Endothelial cell of umbilical vein (primary cell): ENCODE data around the gene SLCO2B1. TPM values are rescaled to one million over a fixed set of nuclear protein-coding genes. Genes with fewer than 3 reads are reported as not detected.

Experiments used
- BruUV-seq: library from RNA; stranded (reverse); fragments of 400-500 nt; replicated peaks from 2 replicates; lab custom pipeline; 2021; lab: Mats Ljungman, UMichigan
- CTCF ChIA-PET: fragments of 300-600, 350-600 bp; sonication (Branson Sonifier 250); formaldehyde crosslinking; loops from one replicate; lab custom pipeline; 2021; ENCODE audit warnings: antibody characterized with exemption, inconsistent platforms; lab: Charles Lee
- POLR2A ChIA-PET: fragments of 300-600, 350-600 bp; sonication (Branson Sonifier 250); formaldehyde crosslinking; loops from one replicate; lab custom pipeline; 2021; ENCODE audit warnings: antibody characterized with exemption, inconsistent platforms; lab: Charles Lee
- DNase-seq: peaks from one replicate; pipeline ENCODE4 v3.0.0-alpha.2; 2011; ENCODE audit warnings: low read depth, low spot score
- FAIRE-seq: peaks from 2 replicates; lab custom pipeline; 2011; peaks lifted over from hg19 to GRCh38; lab: Jason Lieb, UNC
- H2AFZ ChIP-seq: 2 replicates; pipeline ENCODE4 v1.6.0; 2012; ENCODE audit warnings: low read depth, low read length, control low read depth, inconsistent platforms
- H3K27ac ChIP-seq: 2 replicates; pipeline ENCODE4 v1.5.1; 2011; ENCODE audit warnings: low read depth, mild to moderate bottlenecking, control low read depth, low read length, moderate library complexity; ENCODE audit not compliant: insufficient read depth
- H3K27me3 ChIP-seq, 2 experiments: 2 replicates each; pipeline versions ENCODE4 v1.6.0 to v1.6.1; 2011; ENCODE audit warnings: low read length in 2 of 2, mixed read lengths in 1 of 2; ENCODE audit not compliant: control insufficient read depth in 2 of 2, insufficient read depth in 2 of 2
- H3K36me3 ChIP-seq, 2 experiments: 2 replicates in 1 of 2; 3 replicates in 1 of 2; pipeline ENCODE4 v1.5.1; 2011; ENCODE audit warnings: low read length in 2 of 2, mild to moderate bottlenecking in 1 of 2, moderate library complexity in 1 of 2; ENCODE audit not compliant: control insufficient read depth in 2 of 2, insufficient read depth in 2 of 2; ENCODE audit errors: extremely low read depth in 1 of 2
- H3K4me1 ChIP-seq: 3 replicates; pipeline ENCODE4 v1.5.1; 2011; ENCODE audit warnings: mild to moderate bottlenecking, low read length; ENCODE audit not compliant: control insufficient read depth, insufficient read depth; ENCODE audit errors: extremely low read depth
- H3K4me2 ChIP-seq: 2 replicates; pipeline ENCODE4 v1.6.1; 2011; ENCODE audit warnings: low read length, control low read depth, mixed read lengths; ENCODE audit not compliant: insufficient read depth
- H3K4me3 ChIP-seq, 3 experiments: fragments of 200-600 bp in 1 of 3; sonication (generic), shearing (Covaris generic) in 1 of 3; replicated peaks in 1 of 3; 2 replicates each; pipeline ENCODE4 v1.5.1; 2011 to 2016; ENCODE audit warnings: control low read depth in 3 of 3, low read length in 3 of 3, mild to moderate bottlenecking in 2 of 3, inconsistent platforms in 1 of 3, low read depth in 1 of 3, moderate library complexity in 1 of 3; ENCODE audit not compliant: insufficient read depth in 1 of 3
- H3K79me2 ChIP-seq: 2 replicates; pipeline ENCODE4 v1.6.0; 2012; ENCODE audit warnings: low read length, inconsistent platforms; ENCODE audit not compliant: control insufficient read depth, insufficient read depth
- H3K9ac ChIP-seq: replicated peaks from 2 replicates; pipeline ENCODE3; 2011; ENCODE audit warnings: low read length, control low read depth; ENCODE audit not compliant: insufficient read depth; ENCODE audit errors: extremely low read depth
- H3K9me1 ChIP-seq: replicated peaks from 3 replicates; pipeline ENCODE4 v1.6.0; 2011; ENCODE audit warnings: mild to moderate bottlenecking, low read length; ENCODE audit not compliant: control insufficient read depth, insufficient read depth; ENCODE audit errors: extremely low read depth
- H3K9me3 ChIP-seq: replicated peaks from 2 replicates; pipeline ENCODE4 v1.5.1; 2012; ENCODE audit warnings: low read length, inconsistent platforms; ENCODE audit not compliant: control insufficient read depth, insufficient read depth
- H4K20me1 ChIP-seq: replicated peaks from 2 replicates; pipeline ENCODE3; 2011; ENCODE audit warnings: mild to moderate bottlenecking, low read length; ENCODE audit not compliant: control insufficient read depth, insufficient read depth; ENCODE audit errors: extremely low read depth
- EZH2 ChIP-seq: IDR thresholded peaks from 2 replicates; pipeline ENCODE4 v1.6.1; 2012; ENCODE audit warnings: borderline replicate concordance, low read depth, mild to moderate bottlenecking, moderate library complexity, low read length, inconsistent platforms; ENCODE audit not compliant: severe bottlenecking
- FOS ChIP-seq: IDR thresholded peaks from 2 replicates; pipeline ENCODE4 v1.6.1; 2011; ENCODE audit warnings: mild to moderate bottlenecking, low read length, moderate library complexity, borderline replicate concordance; ENCODE audit not compliant: insufficient read depth
- GATA2 ChIP-seq: IDR thresholded peaks from 2 replicates; pipeline ENCODE4 v1.7.0; 2011; ENCODE audit warnings: low read depth, mild to moderate bottlenecking, moderate library complexity, mixed read lengths, low read length; ENCODE audit not compliant: insufficient read length, insufficient read depth
- JUN ChIP-seq: IDR thresholded peaks from 2 replicates; pipeline ENCODE4 v1.6.1; 2011; ENCODE audit warnings: borderline replicate concordance, low read depth; ENCODE audit not compliant: insufficient read length, insufficient read depth
- MYC ChIP-seq: IDR thresholded peaks from one replicate; pipeline ENCODE4 v1.6.1; 2011; ENCODE audit warnings: mild to moderate bottlenecking, low read depth, low read length
- POLR2A ChIP-seq: IDR thresholded peaks from 2 replicates; pipeline ENCODE4 v1.6.1; 2012; ENCODE audit warnings: low read depth, mild to moderate bottlenecking, control low read depth, low read length
- POLR2AphosphoS5 ChIP-seq: IDR thresholded peaks from 2 replicates; pipeline ENCODE4 v1.6.1; 2012; ENCODE audit warnings: low read depth, mild to moderate bottlenecking, control low read depth, low read length, moderate library complexity; ENCODE audit not compliant: insufficient read depth
- dilution Hi-C: fragments of 300-500 bp; cut with MboI; formaldehyde crosslinking; loops from one replicate; pipeline ENCODE4 v1.15.0; 2019; ENCODE audit warnings: low sequenced_read_pairs; ENCODE audit not compliant: extremely low pct_ligation_motif_present
- intact Hi-C: fragments of 100-400 bp; cut with micrococcal nuclease; formaldehyde crosslinking; loops from one replicate; pipeline ENCODE4 v1.10.0; 2022
- polyA plus RNA-seq, 4 experiments: library from polyadenylated mRNA; depleted of rRNA in 3 of 4; stranded (reverse) in 3 of 4; unstranded in 1 of 4; fragments of >200 nt; gene quantifications; 2 replicates each; pipeline versions ENCODE4 v1.2.1 to v1.2.3, GENCODE V29; 2011 to 2012; ENCODE audit warnings: missing spikeins in 1 of 4
- total RNA-seq: library from RNA; stranded (reverse); gene quantifications from 2 replicates; pipeline ENCODE4 v1.2.3, GENCODE V29; 2021
- TF ChIP-seq, protein P1 (sequence below), 2 donors: IDR thresholded peaks; 1 replicate in 1 of 2; 2 replicates in 1 of 2; pipeline ENCODE4 v1.5.1; 2011; ENCODE audit warnings: low read length in 2 of 2, mild to moderate bottlenecking in 2 of 2, moderate library complexity in 2 of 2, control low read depth in 1 of 2, inconsistent platforms in 1 of 2, low read depth in 1 of 2; ENCODE audit not compliant: insufficient read depth in 1 of 2; ENCODE audit errors: extremely low read depth in 1 of 2
- TF ChIP-seq, protein P2 (sequence below): IDR thresholded peaks from 2 replicates; pipeline ENCODE4 v1.6.1; 2011; ENCODE audit not compliant: insufficient read depth, insufficient read length

The SLCO2B1 gene
- total and polyA plus RNA-seq, 2 donors (not counting 3 experiments of a cell fraction or from before 2014, with no cell fraction given): 0.04 TPM; not detected in 1

DNA sequence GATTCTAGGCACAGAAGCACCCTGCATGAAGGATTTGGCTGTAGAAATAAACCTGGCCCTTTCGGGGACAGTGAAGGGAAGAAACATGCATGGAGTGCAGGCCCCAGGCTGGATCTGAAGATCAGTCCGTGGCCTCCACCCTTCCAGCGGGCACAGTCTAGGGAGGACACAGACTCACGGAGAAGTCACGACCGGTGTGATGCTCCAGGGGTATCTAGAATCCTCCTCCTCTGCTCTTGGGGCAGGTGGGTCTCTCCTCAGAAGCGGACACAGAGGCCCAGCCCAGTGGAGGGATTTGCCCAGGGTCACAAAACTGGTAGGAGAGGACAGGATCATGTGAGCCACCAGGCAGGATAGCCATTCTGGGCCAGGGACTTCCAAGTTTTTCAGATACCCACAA lies 22.4 kb downstream of the SLCO2B1 start:
- no peaks in the 10 kb centered on the region for H3K9me1 ChIP-seq
- no peaks in the 10 kb centered on the region for H3K79me2 ChIP-seq
- ChIA-PET CTCF (interaction anchor here (3.7 kb wide), 1 partner anchor 33 kb away, joined by 13 read pairs; no protein-coding TSS in a partner anchor), POLR2A (no interaction called here)
- no peaks in the 10 kb centered on the region for H3K9me3 ChIP-seq
- H3K36me3 ChIP-seq: no peaks in the 10 kb centered on the region
- no peak for DNase-seq
- H3K4me1 ChIP-seq: no peaks in the 10 kb centered on the region
- no peak for FAIRE-seq
- no peak overlapping the region for H3K9ac ChIP-seq
- H3K27me3 ChIP-seq: peaks cover 2 to 5% of the 10 kb centered on the region in 2 experiments
- no peak overlapping the region for H3K27ac ChIP-seq
- H4K20me1 ChIP-seq: no peaks in the 10 kb centered on the region
- TF ChIP-seq EZH2 (no peak), FOS (no peak), POLR2A (no peak), POLR2AphosphoS5 (no peak), MYC (no peak), GATA2 (no peak), JUN (no peak)
- TF ChIP-seq, protein P1, sequence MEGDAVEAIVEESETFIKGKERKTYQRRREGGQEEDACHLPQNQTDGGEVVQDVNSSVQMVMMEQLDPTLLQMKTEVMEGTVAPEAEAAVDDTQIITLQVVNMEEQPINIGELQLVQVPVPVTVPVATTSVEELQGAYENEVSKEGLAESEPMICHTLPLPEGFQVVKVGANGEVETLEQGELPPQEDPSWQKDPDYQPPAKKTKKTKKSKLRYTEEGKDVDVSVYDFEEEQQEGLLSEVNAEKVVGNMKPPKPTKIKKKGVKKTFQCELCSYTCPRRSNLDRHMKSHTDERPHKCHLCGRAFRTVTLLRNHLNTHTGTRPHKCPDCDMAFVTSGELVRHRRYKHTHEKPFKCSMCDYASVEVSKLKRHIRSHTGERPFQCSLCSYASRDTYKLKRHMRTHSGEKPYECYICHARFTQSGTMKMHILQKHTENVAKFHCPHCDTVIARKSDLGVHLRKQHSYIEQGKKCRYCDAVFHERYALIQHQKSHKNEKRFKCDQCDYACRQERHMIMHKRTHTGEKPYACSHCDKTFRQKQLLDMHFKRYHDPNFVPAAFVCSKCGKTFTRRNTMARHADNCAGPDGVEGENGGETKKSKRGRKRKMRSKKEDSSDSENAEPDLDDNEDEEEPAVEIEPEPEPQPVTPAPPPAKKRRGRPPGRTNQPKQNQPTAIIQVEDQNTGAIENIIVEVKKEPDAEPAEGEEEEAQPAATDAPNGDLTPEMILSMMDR (IDR thresholded peaks at IDR 0.05; ENCODE audit: extremely low read depth in 1 of 2, insufficient read depth in 1 of 2, low read depth in 1 of 2, low read length in 2 of 2): no peak
- TF ChIP-seq, protein P2, sequence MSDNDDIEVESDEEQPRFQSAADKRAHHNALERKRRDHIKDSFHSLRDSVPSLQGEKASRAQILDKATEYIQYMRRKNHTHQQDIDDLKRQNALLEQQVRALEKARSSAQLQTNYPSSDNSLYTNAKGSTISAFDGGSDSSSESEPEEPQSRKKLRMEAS: no peak
- dilution Hi-C loops: no loop called here
- BruUV-seq: no TSS peak
- H3K4me2 ChIP-seq: no peak overlapping the region
- no peak overlapping the region for H3K4me3 ChIP-seq
- no peak overlapping the region for H2AFZ ChIP-seq
- intact Hi-C loops: no loop called here
